Fibroblast of skin of left biceps (primary cell): Measurements from ENCODE around the gene EIF3I.
"Not testable (repeated sequence)": the region's sequence is repeated elsewhere in the genome, so short reads cannot be mapped to it uniquely, and the experiment has no call there.

Source experiments
- DNase-seq, 2 experiments: peaks; one replicate each; pipeline ENCODE4 v3.0.0-alpha.2; 2013; ENCODE audit warnings: low read depth in 2 of 2

Gene EIF3I

GRCh38 chr1:32232558-32233304 lies 10.5 kb downstream of the EIF3I start:
- no peak for DNase-seq

GRCh38 chr1:32234792-32235191 lies 12.6 kb downstream of the EIF3I start:
- DNase-seq = no peak

GRCh38 chr1:32239337-32239736 lies 17.1 kb downstream of the EIF3I start:
- DNase-seq = no peak

- no peak for DNase-seq
These were observed 17.6 kb downstream of the EIF3I start for GRCh38 chr1:32239790-32240139.

DNA sequence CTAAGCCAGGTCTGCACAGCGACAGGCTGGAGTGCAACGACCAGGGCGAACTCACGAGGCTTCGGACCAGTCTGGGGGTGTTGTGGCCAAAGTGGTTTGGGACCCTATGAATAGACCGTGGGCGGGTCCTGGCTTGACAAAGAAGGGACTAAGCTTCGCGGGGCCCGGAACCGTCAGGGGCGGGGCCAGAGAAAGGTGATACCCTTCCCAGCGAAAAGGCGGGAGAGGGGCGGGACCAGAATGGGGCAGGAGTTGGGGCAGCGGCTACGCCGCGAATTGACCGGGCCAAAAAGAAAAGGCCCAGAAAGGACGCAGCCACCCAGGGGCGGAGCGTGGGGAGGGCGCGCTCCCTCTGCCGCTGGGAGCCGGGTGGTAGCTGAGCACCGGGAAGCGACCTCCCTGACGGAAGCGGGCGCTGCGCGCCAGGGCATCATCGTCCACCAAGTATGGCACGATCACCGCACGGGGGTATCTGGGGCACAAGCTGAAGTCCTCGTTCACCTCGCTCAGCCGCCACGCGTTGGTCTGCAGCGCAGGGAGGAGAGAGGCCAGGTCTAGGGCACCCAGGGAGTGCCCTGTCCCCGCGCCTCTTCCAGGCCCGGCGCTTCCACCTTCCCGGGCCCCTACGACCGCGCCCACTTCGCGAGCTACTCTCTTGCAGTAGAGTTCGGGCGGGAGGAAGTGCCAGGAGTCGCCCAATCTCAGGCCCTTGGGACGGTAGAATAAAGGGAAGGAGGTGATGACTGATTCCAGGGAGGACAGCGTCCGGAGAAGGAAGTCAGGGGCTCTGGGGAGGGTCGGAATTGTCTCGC lies 18.1 kb downstream of the EIF3I start:
- DNase-seq = no peak

DNA sequence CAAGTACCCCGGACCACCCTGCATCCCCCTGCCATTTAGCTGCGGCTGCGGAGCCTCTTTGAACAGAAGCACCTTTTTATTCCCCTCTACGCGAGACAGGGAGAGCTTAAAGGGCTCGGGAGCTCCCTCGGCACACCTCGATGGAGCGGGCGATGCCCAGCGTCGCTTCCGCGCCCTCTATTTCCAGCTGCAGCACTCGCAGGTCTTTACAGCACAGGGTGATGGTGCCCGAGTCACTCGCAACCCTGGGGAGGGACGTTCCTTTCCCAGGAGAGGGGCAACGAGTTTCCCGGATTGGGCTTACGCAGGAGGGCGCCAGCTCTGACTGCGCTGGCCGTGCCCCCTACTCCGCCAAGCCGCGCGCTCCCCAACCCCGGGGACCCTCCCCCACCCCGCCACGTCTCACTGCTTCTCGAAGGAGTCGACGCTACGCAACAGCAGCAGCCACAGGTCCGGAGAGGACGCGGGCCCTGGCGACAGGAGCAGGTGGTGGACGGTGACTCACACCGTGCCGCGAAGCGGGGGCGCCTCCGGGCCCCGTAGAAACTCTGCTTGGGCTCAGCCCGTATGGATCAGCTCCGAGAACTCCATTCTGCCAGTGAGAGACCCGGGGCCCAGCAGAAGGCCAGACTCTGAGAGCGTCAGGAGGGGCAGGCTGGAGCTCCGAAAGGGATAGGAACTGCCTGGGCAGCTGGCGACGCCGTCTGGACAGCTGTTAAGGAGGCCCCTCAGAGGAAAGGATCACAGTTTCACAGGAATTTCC lies 19.0 kb downstream of the EIF3I start:
- no peak for DNase-seq

GRCh38 chr1:32242341-32242851 lies 20.2 kb downstream of the EIF3I start:
- no peak for DNase-seq

GRCh38 chr1:32246888-32247273 lies 24.7 kb downstream of the EIF3I start, which contains the start of gene FAM167B:
Gene FAM167B (plus strand): TSS chr1:32247222. CDS start chr1:32247422, 200 bp downstream.
- peak in 1 of 2 experiments; percentile 20 for DNase-seq

DNA sequence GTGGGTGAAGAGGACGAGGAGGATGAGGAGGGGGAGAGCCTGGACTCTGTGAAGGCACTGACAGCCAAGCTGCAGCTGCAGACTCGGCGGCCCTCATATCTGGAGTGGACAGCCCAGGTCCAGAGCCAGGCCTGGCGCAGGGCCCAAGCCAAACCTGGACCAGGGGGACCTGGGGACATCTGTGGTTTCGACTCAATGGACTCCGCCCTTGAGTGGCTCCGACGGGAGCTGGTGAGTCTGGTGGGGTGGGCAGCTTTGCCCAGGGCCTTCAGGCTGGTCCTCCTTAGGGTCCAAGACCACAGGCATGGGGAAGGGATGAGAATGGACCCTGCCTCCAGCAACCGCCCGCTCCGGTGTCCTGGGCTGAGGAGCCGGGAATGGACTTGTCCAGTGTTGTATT lies 25.2 kb downstream of the EIF3I start:
- DNase-seq = no peak

DNA sequence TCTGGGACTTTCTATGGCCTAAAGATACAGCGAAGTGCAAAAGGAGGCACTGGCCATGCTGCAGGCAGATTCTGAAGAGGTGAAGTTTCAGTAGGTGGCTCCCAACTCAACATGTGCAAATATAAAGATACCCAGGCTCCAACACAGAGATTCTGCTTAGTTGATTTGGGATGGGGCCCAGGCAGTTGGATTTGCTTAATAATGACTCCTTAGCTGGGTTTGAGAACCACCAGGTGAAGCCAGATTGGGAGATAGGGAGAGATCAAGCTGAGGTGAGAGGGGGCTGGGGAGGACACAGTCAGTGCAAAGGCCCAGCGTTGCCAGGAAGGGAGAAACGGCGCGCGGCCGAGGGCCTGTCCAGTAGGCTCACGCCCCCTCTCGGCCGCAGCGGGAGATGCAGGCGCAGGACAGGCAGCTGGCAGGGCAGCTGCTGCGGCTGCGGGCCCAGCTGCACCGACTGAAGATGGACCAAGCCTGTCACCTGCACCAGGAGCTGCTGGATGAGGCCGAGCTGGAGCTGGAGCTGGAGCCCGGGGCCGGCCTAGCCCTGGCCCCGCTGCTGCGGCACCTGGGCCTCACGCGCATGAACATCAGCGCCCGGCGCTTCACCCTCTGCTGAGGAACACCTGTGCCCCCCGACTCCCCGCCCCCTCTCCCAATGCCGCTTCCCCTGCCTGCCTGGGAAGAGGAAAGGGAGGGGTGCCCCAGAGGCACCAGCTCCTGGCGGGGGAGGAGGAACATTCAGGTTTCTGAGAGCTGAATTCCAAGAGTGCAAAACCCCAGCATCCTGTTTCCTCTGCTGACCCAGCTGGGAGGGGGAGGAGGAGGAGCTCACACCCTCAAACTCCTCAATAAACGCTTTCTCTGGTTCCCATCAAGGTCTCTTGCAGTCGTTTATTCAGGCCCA lies 26.0 kb downstream of the EIF3I start:
- no peak for DNase-seq

- no peak for DNase-seq
These were observed 27.8 kb downstream of the EIF3I start for GRCh38 chr1:32249831-32250525.

DNA sequence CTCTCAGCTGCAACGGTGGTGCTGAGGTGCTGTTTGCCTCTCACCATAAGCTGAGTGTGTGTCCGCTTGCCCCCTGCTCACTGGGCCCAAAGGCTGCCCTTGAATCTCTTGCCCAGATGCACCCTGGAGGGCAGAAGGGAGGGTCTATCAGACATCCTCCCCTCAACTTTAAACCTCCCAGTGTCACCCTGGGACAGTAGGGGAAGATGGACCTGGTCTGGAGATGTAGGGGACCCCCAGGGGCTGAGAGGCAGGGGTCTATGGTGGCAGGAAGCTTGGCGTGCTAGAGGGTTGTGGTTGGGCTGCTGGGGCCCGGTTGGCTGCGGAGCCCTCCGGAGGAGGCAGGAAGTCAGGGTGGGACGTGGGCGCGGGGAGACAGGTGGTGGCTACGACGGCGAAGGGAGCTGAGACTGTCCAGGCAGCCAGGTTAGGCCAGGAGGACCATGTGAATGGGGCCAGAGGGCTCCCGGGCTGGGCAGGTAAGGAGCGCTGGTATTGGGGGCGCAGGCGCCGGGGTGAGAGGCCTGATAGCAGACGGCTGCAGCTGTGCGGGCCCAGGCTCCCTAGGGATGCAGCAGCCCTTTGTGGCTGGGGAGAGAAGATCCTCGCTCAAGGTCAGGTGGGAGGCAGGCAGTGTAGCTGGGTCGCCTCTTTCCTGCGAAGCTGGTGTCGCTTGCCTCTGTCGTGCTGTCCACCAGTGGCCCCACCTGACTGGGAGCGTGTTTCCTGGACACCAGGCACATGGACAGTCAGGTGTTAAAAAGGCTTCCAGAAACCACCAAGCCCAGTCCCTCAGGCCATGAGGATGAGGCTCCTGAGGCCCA lies 28.9 kb downstream of the EIF3I start, which contains the start of gene LCK:
Gene LCK (plus strand): TSS at position 373 of the 824 bp plus-strand sequence. CDS start 23,065 bp downstream, outside the sequence.
- no peak for DNase-seq

DNA sequence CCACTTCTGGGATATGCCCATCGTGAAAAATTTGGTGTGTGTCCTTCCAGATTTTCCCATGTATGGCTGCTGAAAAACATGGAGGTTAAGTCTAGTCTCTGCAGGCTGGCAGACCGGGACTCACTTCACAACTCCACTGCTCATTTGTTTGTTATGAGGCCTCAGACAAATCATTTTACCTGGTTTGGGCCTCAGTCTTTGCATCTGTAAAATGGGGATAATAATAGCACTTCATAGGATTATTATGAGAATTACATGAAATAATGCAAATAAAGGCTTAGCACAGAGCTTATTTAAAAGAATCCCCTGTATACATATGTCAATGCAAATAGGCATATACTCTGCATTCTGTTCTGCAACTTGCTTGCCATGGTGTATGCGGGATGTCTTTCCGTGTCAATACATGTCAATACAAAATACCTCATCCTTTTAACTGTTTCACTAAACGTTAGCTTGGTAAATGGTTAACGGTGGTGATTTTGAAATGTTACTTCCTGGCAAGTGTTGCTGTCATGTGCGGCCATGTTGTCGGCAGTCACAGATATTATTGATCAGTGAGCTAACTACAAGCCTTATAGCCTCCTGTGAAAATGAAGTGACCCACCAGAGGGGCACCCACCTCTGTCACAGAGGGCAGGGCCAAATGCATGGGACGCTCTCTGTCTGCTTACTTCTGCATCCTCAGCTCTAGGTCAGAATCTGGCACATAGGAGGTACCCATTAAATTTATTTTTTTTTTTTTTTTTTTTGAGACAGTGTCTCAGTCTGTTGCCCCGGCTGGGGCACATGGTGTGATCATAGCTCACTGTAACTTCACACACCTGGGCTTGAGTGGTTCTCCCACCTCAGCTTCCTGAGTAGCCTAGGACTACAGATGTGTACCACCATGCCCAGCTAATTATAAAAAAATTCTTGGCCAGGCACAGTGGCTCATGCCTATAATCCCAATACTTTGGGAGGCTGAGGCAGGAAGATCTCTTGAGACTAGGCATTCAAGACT lies 33.2 kb downstream of the EIF3I start:
- DNase-seq = no peak

GRCh38 chr1:32256473-32257226 lies 34.4 kb downstream of the EIF3I start:
- DNase-seq = no peak

GRCh38 chr1:32257227-32257508 lies 35.0 kb downstream of the EIF3I start:
- DNase-seq = no peak

GRCh38 chr1:32263236-32263593 lies 41.0 kb downstream of the EIF3I start:
- DNase-seq = not testable (repeated sequence)

DNA sequence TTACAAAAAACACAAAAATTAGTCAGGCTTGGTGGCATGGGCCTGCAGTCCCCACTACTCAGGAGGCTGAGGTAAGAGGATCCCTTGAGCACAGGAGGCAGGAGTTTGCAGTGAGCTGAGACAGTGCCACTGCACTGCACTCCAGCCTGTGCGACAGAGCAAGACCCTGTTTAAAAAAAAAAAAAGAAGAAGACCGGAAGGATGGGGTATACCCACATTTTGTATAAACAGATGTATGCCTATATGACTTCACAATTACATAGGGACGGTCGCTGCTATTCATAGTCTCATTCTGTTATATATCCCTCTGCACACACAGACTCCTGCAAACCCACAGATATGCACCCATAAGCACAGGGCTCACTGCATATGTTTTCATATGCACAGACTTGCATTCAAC lies 41.5 kb downstream of the EIF3I start:
- DNase-seq = no peak

DNA sequence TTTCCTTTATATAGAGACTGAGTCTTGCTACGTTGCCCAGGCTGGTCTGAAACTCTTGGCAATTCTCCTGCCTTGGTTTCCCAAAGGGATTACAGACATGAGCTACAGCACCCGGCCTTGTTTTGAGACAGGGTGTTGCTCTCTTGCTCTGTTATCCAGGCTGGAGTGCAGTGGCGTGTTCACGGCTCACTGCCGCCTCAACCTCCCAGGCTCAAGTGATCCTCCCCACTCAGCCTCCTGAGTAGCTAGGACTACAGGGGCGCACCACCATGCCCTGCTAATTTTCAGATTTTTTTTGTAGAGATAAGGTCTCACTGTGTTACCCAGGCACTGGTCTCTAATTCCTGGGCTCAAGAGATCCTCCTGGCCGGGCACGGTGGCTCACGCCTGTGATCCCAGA lies 43.6 kb downstream of the EIF3I start:
- no peak for DNase-seq
